PFSK-1 (cell line): Measurements from ENCODE around the gene NME7.

Source experiments
- FOXP2 ChIP-seq: optimal IDR thresholded peaks from 2 replicates; pipeline ENCODE3; 2011; ENCODE audit warnings: borderline replicate concordance, control low read depth, inconsistent platforms; ENCODE audit not compliant: insufficient read depth; ENCODE audit errors: extremely low read length, extremely low read depth
- POLR2AphosphoS5 ChIP-seq: IDR thresholded peaks from 2 replicates; pipeline ENCODE4 v1.6.1; 2012; ENCODE audit warnings: low read depth, mild to moderate bottlenecking, control low read depth, low read length, moderate library complexity
- SIN3A ChIP-seq: IDR thresholded peaks from 2 replicates; pipeline ENCODE4 v1.6.1; 2012; ENCODE audit warnings: mild to moderate bottlenecking, low read length, moderate library complexity, borderline replicate concordance; ENCODE audit not compliant: insufficient read depth
- TAF1 ChIP-seq: IDR thresholded peaks from 2 replicates; pipeline ENCODE4 v1.6.1; 2012; ENCODE audit warnings: low read length, control low read depth, borderline replicate concordance; ENCODE audit not compliant: insufficient read depth
- TF ChIP-seq, protein P1 (sequence below), 2 experiments: IDR thresholded peaks; 2 replicates each; pipeline versions ENCODE4 v1.6.1 to v1.8.0; 2011 to 2012; ENCODE audit warnings: low read depth in 2 of 2, low read length in 2 of 2, control low read depth in 1 of 2, inconsistent platforms in 1 of 2, mild to moderate bottlenecking in 1 of 2, moderate library complexity in 1 of 2; ENCODE audit not compliant: insufficient read depth in 1 of 2

The NME7 gene

GRCh38 chr1:169271098-169271497 lies 96.5 kb downstream of the NME7 start:
- TF ChIP-seq, protein P1, sequence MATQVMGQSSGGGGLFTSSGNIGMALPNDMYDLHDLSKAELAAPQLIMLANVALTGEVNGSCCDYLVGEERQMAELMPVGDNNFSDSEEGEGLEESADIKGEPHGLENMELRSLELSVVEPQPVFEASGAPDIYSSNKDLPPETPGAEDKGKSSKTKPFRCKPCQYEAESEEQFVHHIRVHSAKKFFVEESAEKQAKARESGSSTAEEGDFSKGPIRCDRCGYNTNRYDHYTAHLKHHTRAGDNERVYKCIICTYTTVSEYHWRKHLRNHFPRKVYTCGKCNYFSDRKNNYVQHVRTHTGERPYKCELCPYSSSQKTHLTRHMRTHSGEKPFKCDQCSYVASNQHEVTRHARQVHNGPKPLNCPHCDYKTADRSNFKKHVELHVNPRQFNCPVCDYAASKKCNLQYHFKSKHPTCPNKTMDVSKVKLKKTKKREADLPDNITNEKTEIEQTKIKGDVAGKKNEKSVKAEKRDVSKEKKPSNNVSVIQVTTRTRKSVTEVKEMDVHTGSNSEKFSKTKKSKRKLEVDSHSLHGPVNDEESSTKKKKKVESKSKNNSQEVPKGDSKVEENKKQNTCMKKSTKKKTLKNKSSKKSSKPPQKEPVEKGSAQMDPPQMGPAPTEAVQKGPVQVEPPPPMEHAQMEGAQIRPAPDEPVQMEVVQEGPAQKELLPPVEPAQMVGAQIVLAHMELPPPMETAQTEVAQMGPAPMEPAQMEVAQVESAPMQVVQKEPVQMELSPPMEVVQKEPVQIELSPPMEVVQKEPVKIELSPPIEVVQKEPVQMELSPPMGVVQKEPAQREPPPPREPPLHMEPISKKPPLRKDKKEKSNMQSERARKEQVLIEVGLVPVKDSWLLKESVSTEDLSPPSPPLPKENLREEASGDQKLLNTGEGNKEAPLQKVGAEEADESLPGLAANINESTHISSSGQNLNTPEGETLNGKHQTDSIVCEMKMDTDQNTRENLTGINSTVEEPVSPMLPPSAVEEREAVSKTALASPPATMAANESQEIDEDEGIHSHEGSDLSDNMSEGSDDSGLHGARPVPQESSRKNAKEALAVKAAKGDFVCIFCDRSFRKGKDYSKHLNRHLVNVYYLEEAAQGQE (IDR thresholded peaks at IDR 0.05; ENCODE audit: insufficient read depth in 1 of 2, low read depth in 2 of 2, low read length in 2 of 2): no peak
- TF ChIP-seq POLR2AphosphoS5 (no peak), FOXP2 (no peak), SIN3A (no peak), TAF1 (no peak)

- TF ChIP-seq FOXP2: no peak
- no peak for TF ChIP-seq POLR2AphosphoS5
- TF ChIP-seq, protein P1 (IDR thresholded peaks at IDR 0.05; ENCODE audit: insufficient read depth in 1 of 2, low read depth in 2 of 2, low read length in 2 of 2): no peak
- TF ChIP-seq TAF1: no peak
Observed at GRCh38 chr1:169266133-169266532, 101.5 kb downstream of the NME7 start.

GRCh38 chr1:169263059-169263458 lies 104.5 kb downstream of the NME7 start:
- TF ChIP-seq, protein P1 (IDR thresholded peaks at IDR 0.05; ENCODE audit: insufficient read depth in 1 of 2, low read depth in 2 of 2, low read length in 2 of 2): no peak
- TF ChIP-seq POLR2AphosphoS5 (no peak), FOXP2 (no peak), TAF1 (no peak), SIN3A (no peak)

GRCh38 chr1:169261884-169262283 lies 105.7 kb downstream of the NME7 start:
- TF ChIP-seq TAF1: no peak
- TF ChIP-seq FOXP2: no peak
- TF ChIP-seq SIN3A: no peak
- TF ChIP-seq, protein P1 (IDR thresholded peaks at IDR 0.05; ENCODE audit: insufficient read depth in 1 of 2, low read depth in 2 of 2, low read length in 2 of 2): no peak
- no peak for TF ChIP-seq POLR2AphosphoS5

- TF ChIP-seq SIN3A: no peak
- no peak for TF ChIP-seq POLR2AphosphoS5
- TF ChIP-seq, protein P1 (IDR thresholded peaks at IDR 0.05; ENCODE audit: insufficient read depth in 1 of 2, low read depth in 2 of 2, low read length in 2 of 2): no peak
- no peak for TF ChIP-seq TAF1
- no peak for TF ChIP-seq FOXP2
Observed at GRCh38 chr1:169260478-169261151, 107.0 kb downstream of the NME7 start.
